Aorta (tissue), 5 donors: ENCODE measurements around the gene AP1G1. TPM values are rescaled to one million over a fixed set of nuclear protein-coding genes. Genes with fewer than 3 reads are reported as not detected.

Experiments
- ATAC-seq: fragments of 200-7000 bp; cut with Tn5 transposase; one replicate; pipeline ENCODE4 v1.9.1; 2022; ENCODE audit warnings: moderate library complexity; ENCODE audit not compliant: low FRiP score
- DNase-seq, 2 donors: peaks; one replicate each; pipeline ENCODE4 v3.0.0-alpha.2; 2020
- H3K27ac ChIP-seq, 2 donors: one replicate each; pipeline ENCODE4 v1.5.1; 2013; ENCODE audit warnings: low read length in 2 of 2, mild to moderate bottlenecking in 2 of 2, moderate library complexity in 2 of 2, control low read depth in 1 of 2, inconsistent platforms in 1 of 2, low read depth in 1 of 2
- H3K27me3 ChIP-seq, 2 donors: one replicate each; pipeline ENCODE4 v1.6.1; 2013; ENCODE audit warnings: control low read depth in 1 of 2, low read length in 1 of 2, mild to moderate bottlenecking in 1 of 2, moderate library complexity in 1 of 2; ENCODE audit not compliant: insufficient read depth in 2 of 2, control insufficient read depth in 1 of 2
- H3K36me3 ChIP-seq, 2 donors: one replicate each; pipeline ENCODE4 v1.6.1; 2013; ENCODE audit warnings: control low read depth in 1 of 2, low read length in 1 of 2, mild to moderate bottlenecking in 1 of 2; ENCODE audit not compliant: insufficient read depth in 2 of 2, control insufficient read depth in 1 of 2
- H3K4me1 ChIP-seq, 2 donors: one replicate each; pipeline ENCODE4 v1.6.1; 2013; ENCODE audit warnings: low read length in 2 of 2, control low read depth in 1 of 2, mild to moderate bottlenecking in 1 of 2, moderate library complexity in 1 of 2; ENCODE audit not compliant: insufficient read depth in 2 of 2, control insufficient read depth in 1 of 2
- H3K4me3 ChIP-seq, 2 donors: one replicate each; pipeline ENCODE4 v1.5.1; 2013; ENCODE audit warnings: low read length in 2 of 2, control low read depth in 1 of 2, mild to moderate bottlenecking in 1 of 2
- H3K9me3 ChIP-seq: one replicate; pipeline ENCODE4 v1.6.1; 2013; ENCODE audit warnings: mild to moderate bottlenecking, low read length; ENCODE audit not compliant: control insufficient read depth
- WGBS, 2 donors: extraction: QIAGEN DNeasy Blood & Tissue Kit; methylation state at CpG; one replicate each; pipeline ENCODE4 v1.1.7; 2013; 5-methylcytosine and 5-hydroxymethylcytosine counted together
- intact Hi-C, 2 donors: fragments of 100-400 bp; cut with DNase I; formaldehyde crosslinking; loops; one replicate each; pipeline versions ENCODE4 v1.14.2 to v1.15.0; 2022
- polyA plus RNA-seq, 2 donors: library from polyadenylated mRNA; stranded (reverse); fragments of 200-250 nt; gene quantifications; one replicate each; pipeline ENCODE4 v1.2.3, GENCODE V29; 2013
- total RNA-seq, 2 donors: library from RNA; stranded (reverse); fragmentation: NEBNext Ultra II Directional; extraction: Animal tissue kit (Norgen Biotek cat#: 25700); gene quantifications; one replicate each; pipeline ENCODE4 v1.2.1, GENCODE V29; 2021
- donor health status: healthy with polysubstance abuse.
- donor health status: Bipolar disorder and iron deficiency.
- donor health status: DM: no; HTN: no; CAD: no.
- donor health status: DM: no; HTN: no; CAD: no.
- donor health status: DM: yes; HTN: yes; CAD: no.

AP1G1 gene
- total and polyA plus RNA-seq, 4 donors: 12.4 to 87.7 (median 48.2) TPM

DNA sequence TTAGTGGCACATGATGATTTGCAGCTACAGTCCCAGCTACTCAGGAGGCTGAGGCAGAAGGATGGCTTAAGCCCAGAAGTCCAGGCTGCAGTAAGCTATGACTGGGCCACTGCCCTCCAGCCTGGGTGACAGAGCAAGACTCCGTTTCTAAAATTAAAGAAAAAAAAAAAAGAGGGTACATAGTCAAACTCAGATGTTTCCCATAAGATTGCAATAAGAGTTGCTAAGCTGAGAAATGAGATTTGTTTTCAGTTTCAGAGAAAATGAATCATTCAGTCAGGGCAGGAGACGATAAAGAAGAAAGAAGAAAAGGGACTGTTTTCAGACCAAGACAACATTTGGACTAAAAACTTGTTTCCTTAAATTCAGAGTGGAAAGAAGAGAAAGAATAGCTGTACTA, 54.0 kb downstream of the AP1G1 start:
- ATAC-seq (no peak), DNase-seq (no peak)
- H3K36me3 ChIP-seq: peaks cover 2 to 4% of the 10 kb centered on the region in 2 donors
- no peaks in the 10 kb centered on the region for H3K27me3 ChIP-seq
- intact Hi-C loops: loop anchor here in 1 of 2 donors (10.0 kb wide), 1 partner anchor 70 kb away; no protein-coding TSS in a partner anchor
- no peaks in the 10 kb centered on the region for H3K4me1 ChIP-seq
- no peaks in the 10 kb centered on the region for H3K9me3 ChIP-seq
- no peak overlapping the region for H3K4me3 ChIP-seq
- 61 to 62% methylated on average over 2 of the region's 2 CpGs for WGBS, 2 donors
- H3K27ac ChIP-seq: no peak overlapping the region

DNA sequence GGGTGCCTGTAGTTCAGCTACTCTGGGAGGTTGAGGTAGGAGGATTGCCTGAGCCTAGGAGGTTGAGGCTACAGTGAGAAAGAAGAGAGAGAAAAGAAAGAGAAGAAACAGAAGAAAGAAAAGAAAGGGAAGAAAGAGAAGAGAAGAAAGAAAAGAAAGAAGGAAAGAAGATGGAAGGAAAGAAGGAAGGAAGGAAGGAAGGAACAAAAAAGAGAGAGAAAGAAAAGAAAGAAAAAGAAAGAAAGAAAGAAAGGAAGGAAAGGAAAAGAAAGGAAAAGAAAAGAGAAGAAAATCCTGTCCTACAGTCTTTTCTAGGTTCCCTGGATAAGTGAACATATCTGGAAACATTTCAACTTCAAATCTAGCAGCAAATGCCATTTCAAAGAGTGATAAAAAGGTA, 54.5 kb downstream of the AP1G1 start:
- Histone ChIP-seq H3K4me1 (no peaks in the 10 kb centered on the region), H3K36me3 (peaks cover 2 to 5% of the 10 kb centered on the region in 2 donors), H3K27me3 (no peaks in the 10 kb centered on the region), H3K4me3 (no peak overlapping the region), H3K9me3 (no peaks in the 10 kb centered on the region), H3K27ac (no peak overlapping the region)
- intact Hi-C loops: loop anchor here in 1 of 2 donors (10.0 kb wide), 1 partner anchor 69 kb away; no protein-coding TSS in a partner anchor
- DNase-seq (no peak), ATAC-seq (no peak)

DNA sequence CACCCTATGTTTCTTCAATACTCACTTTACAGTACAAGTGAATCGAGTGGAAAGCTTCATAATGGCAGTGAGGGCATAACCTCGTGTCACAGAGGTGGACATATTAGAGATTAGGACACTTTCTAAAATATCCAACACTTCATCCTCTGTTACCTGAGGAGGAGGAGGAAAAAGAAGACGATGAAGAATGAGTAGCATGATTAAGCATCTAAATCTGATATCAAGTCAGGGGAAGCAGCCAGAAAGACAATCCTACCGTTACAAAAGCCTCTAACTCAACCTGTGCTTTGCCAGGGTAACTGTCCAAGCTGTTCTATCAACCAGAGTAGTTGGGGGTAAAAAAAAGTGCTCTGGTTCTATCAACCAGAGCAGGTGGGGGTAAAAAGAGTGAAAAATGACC, 60.4 kb downstream of the AP1G1 start:
- ATAC-seq (no peak), DNase-seq (no peak)
- Histone ChIP-seq H3K36me3 (peaks cover 0 to 6% of the 10 kb centered on the region in 2 donors), H3K4me1 (no peaks in the 10 kb centered on the region), H3K4me3 (no peak overlapping the region), H3K9me3 (no peaks in the 10 kb centered on the region), H3K27me3 (no peaks in the 10 kb centered on the region), H3K27ac (no peak overlapping the region)
- intact Hi-C loops: loop anchor here in 1 of 2 donors (10.0 kb wide), 1 partner anchor 63 kb away; no protein-coding TSS in a partner anchor
- WGBS, 2 donors: 80 to 83% methylated on average over 4 of the region's 4 CpGs

- ATAC-seq: no peak
- no peak for DNase-seq
- Histone ChIP-seq H3K9me3 (no peaks in the 10 kb centered on the region), H3K4me3 (no peak overlapping the region), H3K27me3 (no peaks in the 10 kb centered on the region), H3K36me3 (peaks cover 0 to 6% of the 10 kb centered on the region in 2 donors), H3K27ac (no peak overlapping the region), H3K4me1 (no peaks in the 10 kb centered on the region)
- intact Hi-C loops: loop anchor here in 1 of 2 donors (10.0 kb wide), 1 partner anchor 62 kb away; no protein-coding TSS in a partner anchor
- WGBS, 2 donors: 39 to 41% methylated on average over 7 of the region's 7 CpGs
These were observed 62.1 kb downstream of the AP1G1 start for GRCh38 chr16:71746442-71747046.

DNA sequence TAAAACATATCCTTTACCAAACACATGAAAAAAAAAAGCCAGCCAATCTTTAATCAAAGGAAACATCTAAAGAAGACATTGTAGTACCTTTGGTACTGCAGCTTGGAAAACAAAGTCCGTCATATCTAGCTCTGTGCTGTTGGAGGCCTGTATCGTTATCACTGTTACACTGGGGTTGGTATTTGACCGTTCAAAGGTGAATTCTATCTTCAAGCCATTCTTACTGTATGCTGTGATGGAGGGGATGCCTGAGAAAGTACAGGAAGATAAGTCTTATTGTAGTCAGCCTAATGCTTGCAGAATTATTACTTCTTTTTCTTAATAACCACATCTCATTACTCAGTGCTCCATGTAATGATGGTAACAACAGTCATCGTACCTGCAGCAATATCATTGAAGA, 69.8 kb downstream of the AP1G1 start:
- Histone ChIP-seq H3K27me3 (no peaks in the 10 kb centered on the region), H3K36me3 (peaks cover 3 to 4% of the 10 kb centered on the region in 2 donors), H3K27ac (no peak overlapping the region), H3K9me3 (no peaks in the 10 kb centered on the region), H3K4me3 (no peak overlapping the region), H3K4me1 (no peaks in the 10 kb centered on the region)
- intact Hi-C loops: no loop called here
- ATAC-seq (no peak), DNase-seq (no peak)
- WGBS, 2 donors: 91 to 95% methylated on average over 4 of the region's 4 CpGs

DNA sequence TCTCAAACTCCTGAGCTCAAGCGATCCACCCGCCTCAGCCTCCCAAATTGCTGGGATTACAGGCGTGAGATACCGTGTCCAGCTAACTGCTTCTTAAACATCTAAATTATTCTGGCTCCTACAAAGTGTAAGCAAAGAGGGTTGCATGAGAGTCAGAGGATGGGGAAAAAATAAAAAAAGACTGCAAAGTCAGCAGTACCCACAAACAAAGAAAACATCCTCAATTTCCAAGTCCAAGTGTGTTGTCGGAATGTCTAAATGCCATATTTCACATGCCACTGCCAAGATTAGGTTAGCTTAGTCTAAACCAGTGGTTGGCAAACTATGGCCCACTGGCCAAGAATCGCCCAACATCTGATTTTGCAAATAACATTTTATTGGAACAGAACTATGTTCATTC, 71.1 kb downstream of the AP1G1 start:
- no peaks in the 10 kb centered on the region for H3K27me3 ChIP-seq
- H3K4me1 ChIP-seq: no peaks in the 10 kb centered on the region
- H3K27ac ChIP-seq: no peak overlapping the region
- no peaks in the 10 kb centered on the region for H3K9me3 ChIP-seq
- peaks cover 4 to 7% of the 10 kb centered on the region in 2 donors for H3K36me3 ChIP-seq
- intact Hi-C loops: no loop called here
- 90 to 92% methylated on average over 6 of the region's 6 CpGs for WGBS, 2 donors
- H3K4me3 ChIP-seq: no peak overlapping the region
- ATAC-seq: no peak
- no peak for DNase-seq

- no peaks in the 10 kb centered on the region for H3K27me3 ChIP-seq
- ATAC-seq (no peak), DNase-seq (no peak)
- H3K4me3 ChIP-seq: no peak overlapping the region
- H3K36me3 ChIP-seq: peaks cover 6 to 9% of the 10 kb centered on the region in 2 donors
- no peaks in the 10 kb centered on the region for H3K9me3 ChIP-seq
- 79 to 83% methylated on average over 5 of the region's 5 CpGs for WGBS, 2 donors
- no peaks in the 10 kb centered on the region for H3K4me1 ChIP-seq
- intact Hi-C loops: no loop called here
- H3K27ac ChIP-seq: no peak overlapping the region
These were observed 74.1 kb downstream of the AP1G1 start for GRCh38 chr16:71734511-71734910.

DNA sequence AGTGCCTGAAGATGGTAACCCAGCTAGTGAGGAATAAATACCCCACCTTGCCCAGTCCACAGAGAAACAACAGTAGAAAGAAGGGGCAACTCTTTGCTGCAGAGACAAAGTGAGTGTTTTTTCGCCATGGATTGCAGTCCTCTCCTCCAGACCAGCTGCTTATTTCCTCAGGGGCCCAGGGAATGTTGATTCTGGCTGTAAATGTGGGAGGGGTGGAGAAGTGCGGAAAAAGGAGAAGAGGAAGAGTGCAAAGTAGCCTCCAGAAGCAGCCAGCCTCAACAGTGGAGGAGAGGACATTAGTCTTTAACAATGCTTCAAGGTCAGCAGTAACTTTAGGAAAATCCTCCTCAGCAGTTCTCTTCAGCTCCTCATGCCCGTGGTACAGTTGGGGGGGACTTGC, 76.0 kb downstream of the AP1G1 start:
- no peak for DNase-seq
- intact Hi-C loops: no loop called here
- no peaks in the 10 kb centered on the region for H3K27me3 ChIP-seq
- H3K9me3 ChIP-seq: no peaks in the 10 kb centered on the region
- H3K27ac ChIP-seq: no peak overlapping the region
- peaks cover 2 to 7% of the 10 kb centered on the region in 2 donors for H3K36me3 ChIP-seq
- no peaks in the 10 kb centered on the region for H3K4me1 ChIP-seq
- WGBS, 2 donors: 17 to 33% methylated on average over 3 of the region's 3 CpGs
- no peak overlapping the region for H3K4me3 ChIP-seq
- ATAC-seq: no peak
